Osteocyte (in vitro differentiated cells): ENCODE measurements around the gene IGF2BP3. TPM values are rescaled to one million over a fixed set of nuclear protein-coding genes. Genes with fewer than 3 reads are reported as not detected.

Experiments
- DNase-seq: peaks from one replicate; pipeline ENCODE4 v3.0.0; 2021; ENCODE audit warnings: mixed read lengths; ENCODE audit not compliant: unreplicated experiment; ENCODE audit errors: extremely low spot score
- H3K27ac Mint-ChIP-seq: one replicate; pipeline ENCODE4 v1.8.0; 2021; ENCODE audit warnings: mild to moderate bottlenecking, mixed read lengths; ENCODE audit not compliant: unreplicated experiment
- H3K27me3 Mint-ChIP-seq: one replicate; pipeline ENCODE4 v1.8.0; 2021; ENCODE audit warnings: mixed read lengths; ENCODE audit not compliant: unreplicated experiment
- H3K36me3 Mint-ChIP-seq: one replicate; pipeline ENCODE4 v1.8.0; 2021; ENCODE audit warnings: mixed read lengths; ENCODE audit not compliant: unreplicated experiment
- H3K4me1 Mint-ChIP-seq: one replicate; pipeline ENCODE4 v1.8.0; 2021; ENCODE audit warnings: mixed read lengths; ENCODE audit not compliant: unreplicated experiment
- H3K4me3 Mint-ChIP-seq: one replicate; pipeline ENCODE4 v1.8.0; 2021; ENCODE audit warnings: mild to moderate bottlenecking, moderate library complexity, mixed read lengths; ENCODE audit not compliant: unreplicated experiment
- H3K9me3 Mint-ChIP-seq: one replicate; pipeline ENCODE4 v1.8.0; 2021; ENCODE audit warnings: mixed read lengths; ENCODE audit not compliant: unreplicated experiment
- CTCF ChIP-seq: fragments of 200-600 bp; sonication (generic); IDR thresholded peaks from 2 replicates; pipeline ENCODE4 v1.5.0; 2021; ENCODE audit warnings: antibody characterized with exemption, mild to moderate bottlenecking, moderate library complexity
- total RNA-seq: library from RNA; stranded (reverse); gene quantifications from 2 replicates; pipeline ENCODE4 v1.2.1, GENCODE V29; 2021

IGF2BP3 gene
- total RNA-seq, 1 donor from 2014 or later: 70.0 TPM

- no peaks in the 10 kb centered on the region for H3K9me3 Mint-ChIP-seq
- no peak for DNase-seq
- peaks cover 17% of the 10 kb centered on the region for H3K36me3 Mint-ChIP-seq
- H3K27me3 Mint-ChIP-seq: no peaks in the 10 kb centered on the region
- H3K4me1 Mint-ChIP-seq: peaks cover 56% of the 10 kb centered on the region
- no peak overlapping the region for H3K4me3 Mint-ChIP-seq
- TF ChIP-seq CTCF: no peak
- no peak overlapping the region for H3K27ac Mint-ChIP-seq
Measured at GRCh38 chr7:23377134-23377533, 93.2 kb downstream of the IGF2BP3 start.

- DNase-seq: no peak
- Mint-ChIP-seq H3K4me1 (peaks cover 43% of the 10 kb centered on the region), H3K27ac (peak overlapping the region; percentile 78), H3K27me3 (no peaks in the 10 kb centered on the region), H3K36me3 (peaks cover 12% of the 10 kb centered on the region), H3K4me3 (peak overlapping the region; percentile 34), H3K9me3 (no peaks in the 10 kb centered on the region)
- TF ChIP-seq CTCF: no peak
Measured at GRCh38 chr7:23373151-23374004, 96.9 kb downstream of the IGF2BP3 start.

GRCh38 chr7:23372611-23373010, 97.7 kb downstream of the IGF2BP3 start:
- Mint-ChIP-seq H3K4me1 (peaks cover 46% of the 10 kb centered on the region), H3K9me3 (no peaks in the 10 kb centered on the region), H3K4me3 (no peak overlapping the region), H3K36me3 (peaks cover 15% of the 10 kb centered on the region), H3K27ac (peak overlapping the region; percentile 78), H3K27me3 (no peaks in the 10 kb centered on the region)
- TF ChIP-seq CTCF: no peak
- no peak for DNase-seq

- no peaks in the 10 kb centered on the region for H3K9me3 Mint-ChIP-seq
- no peak overlapping the region for H3K4me3 Mint-ChIP-seq
- no peak for TF ChIP-seq CTCF
- no peak overlapping the region for H3K27ac Mint-ChIP-seq
- H3K36me3 Mint-ChIP-seq: peaks cover 15% of the 10 kb centered on the region
- no peaks in the 10 kb centered on the region for H3K27me3 Mint-ChIP-seq
- peaks cover 40% of the 10 kb centered on the region for H3K4me1 Mint-ChIP-seq
- no peak for DNase-seq
Measured at GRCh38 chr7:23371654-23372053, 98.6 kb downstream of the IGF2BP3 start.

GRCh38 chr7:23369695-23370404, 100.4 kb downstream of the IGF2BP3 start:
- Mint-ChIP-seq H3K36me3 (peaks cover 12% of the 10 kb centered on the region), H3K4me3 (no peak overlapping the region), H3K27ac (no peak overlapping the region), H3K27me3 (no peaks in the 10 kb centered on the region), H3K9me3 (no peaks in the 10 kb centered on the region), H3K4me1 (peaks cover 31% of the 10 kb centered on the region)
- no peak for TF ChIP-seq CTCF
- DNase-seq: no peak
